ENCODE measurements around the gene ZCCHC24. TPM values are rescaled to one million over a fixed set of nuclear protein-coding genes. Genes with fewer than 3 reads are reported as not detected.

Gene ZCCHC24
- polyA plus RNA-seq, 3 donors, result 3.9 to 5.0 (median 4.0) TPM

GRCh38 chr10:79487296-79488194 lies 42.1 kb upstream of the ZCCHC24 start:
- H3K9me3 Mint-ChIP-seq, result no peaks in the 10 kb centered on the region
- H3K27ac Mint-ChIP-seq, result no peak overlapping the region
- H3K4me1 Mint-ChIP-seq, result peaks cover 6% of the 10 kb centered on the region
- Histone ChIP-seq H3K9ac (ENCODE audit: insufficient read depth, low read length, poor library complexity, severe bottlenecking) (no peak overlapping the region), H2AFZ (ENCODE audit: insufficient read depth, low read depth, low read length, poor library complexity, severe bottlenecking) (no peak overlapping the region), H3K27me3 (ENCODE audit: control insufficient read depth in 2 of 2, insufficient read depth in 2 of 2, low read length in 2 of 2) (no peaks in the 10 kb centered on the region), H3K4me1 (ENCODE audit: control insufficient read depth in 1 of 2, insufficient read depth in 2 of 2, low read length in 2 of 2) (no peaks in the 10 kb centered on the region), H3K4me2 (replicated peaks; ENCODE audit: extremely low read depth, low read length, poor library complexity, severe bottlenecking) (no peak overlapping the region), H4K20me1 (ENCODE audit: insufficient read depth, low read length) (no peaks in the 10 kb centered on the region), H3K9me3 (replicated peaks in 1 of 2; ENCODE audit: control insufficient read depth in 1 of 2, insufficient read depth in 1 of 2, low read length in 2 of 2) (no peaks in the 10 kb centered on the region), H3K36me3 (replicated peaks in 1 of 2; ENCODE audit: control insufficient read depth in 1 of 2, insufficient read depth in 2 of 2, low read length in 2 of 2) (no peaks in the 10 kb centered on the region), H3K4me3 (replicated peaks in 1 of 3; ENCODE audit: low read depth in 2 of 3, low read length in 3 of 3) (no peak overlapping the region), H3K79me2 (ENCODE audit: insufficient read depth, low read length) (no peaks in the 10 kb centered on the region), H3K27ac (ENCODE audit: low read depth in 1 of 2, low read length in 2 of 2) (no peak overlapping the region)
- TF ChIP-seq CTCF (IDR thresholded peaks at IDR 0.05), result peak; percentile 86
- intact Hi-C loops (cut with micrococcal nuclease), result loop anchor here (5.0 kb wide), 2 partner anchors 110 to 115 kb away; no protein-coding TSS in a partner anchor
- WGBS (ENCODE audit: insufficient coverage), result 75% methylated on average over 8 of the region's 10 CpGs
- no peaks in the 10 kb centered on the region for H3K36me3 Mint-ChIP-seq
- H3K4me3 Mint-ChIP-seq, result no peak overlapping the region
- peak; percentile 25 to 60 (median 57) for DNase-seq
- H3K27me3 Mint-ChIP-seq (ENCODE audit: low read depth in 3 of 3), result peaks cover 1 to 7% (median 2%) of the 10 kb centered on the region in 3 donors

GRCh38 chr10:79484476-79484875 lies 39.1 kb upstream of the ZCCHC24 start:
- H4K20me1 ChIP-seq (ENCODE audit: insufficient read depth, low read length), result no peaks in the 10 kb centered on the region
- TF ChIP-seq CTCF (IDR thresholded peaks at IDR 0.05), result no peak
- DNase-seq, result no peak
- 90% methylated on average over 1 of the region's 6 CpGs for WGBS (ENCODE audit: insufficient coverage)
- H3K4me1 Mint-ChIP-seq, result no peaks in the 10 kb centered on the region
- peaks cover 4 to 16% (median 10%) of the 10 kb centered on the region in 3 donors for H3K27me3 Mint-ChIP-seq (ENCODE audit: low read depth in 3 of 3)
- no peak overlapping the region for H3K4me2 ChIP-seq (replicated peaks; ENCODE audit: extremely low read depth, low read length, poor library complexity, severe bottlenecking)
- H3K9me3 ChIP-seq (replicated peaks in 1 of 2; ENCODE audit: control insufficient read depth in 1 of 2, insufficient read depth in 1 of 2, low read length in 2 of 2), result no peaks in the 10 kb centered on the region
- H3K27me3 ChIP-seq (ENCODE audit: control insufficient read depth in 2 of 2, insufficient read depth in 2 of 2, low read length in 2 of 2), result no peaks in the 10 kb centered on the region
- H3K27ac ChIP-seq (ENCODE audit: low read depth in 1 of 2, low read length in 2 of 2), result no peak overlapping the region
- H3K9me3 Mint-ChIP-seq, result no peaks in the 10 kb centered on the region
- no peaks in the 10 kb centered on the region for H3K36me3 ChIP-seq (replicated peaks in 1 of 2; ENCODE audit: control insufficient read depth in 1 of 2, insufficient read depth in 2 of 2, low read length in 2 of 2)
- no peaks in the 10 kb centered on the region for H3K79me2 ChIP-seq (ENCODE audit: insufficient read depth, low read length)
- no peak overlapping the region for H3K4me3 Mint-ChIP-seq
- H3K36me3 Mint-ChIP-seq, result no peaks in the 10 kb centered on the region
- no peak overlapping the region for H3K27ac Mint-ChIP-seq
- intact Hi-C loops (cut with micrococcal nuclease), result no loop called here
- no peak overlapping the region for H2AFZ ChIP-seq (ENCODE audit: insufficient read depth, low read depth, low read length, poor library complexity, severe bottlenecking)
- no peak overlapping the region for H3K4me3 ChIP-seq (replicated peaks in 1 of 3; ENCODE audit: low read depth in 2 of 3, low read length in 3 of 3)
- H3K4me1 ChIP-seq (ENCODE audit: control insufficient read depth in 1 of 2, insufficient read depth in 2 of 2, low read length in 2 of 2), result no peaks in the 10 kb centered on the region
- no peak overlapping the region for H3K9ac ChIP-seq (ENCODE audit: insufficient read depth, low read length, poor library complexity, severe bottlenecking)

All from CD14-positive monocyte (primary cell).